ENCODE measurements around the gene GPR183.

GPR183 gene

GRCh38 chr13:99307247-99307646, at the start of gene GPR183:
TSS of gene GPR183 (minus strand) at chr13:99307399. CDS start at chr13:99296145, 11,254 bp downstream.
- DNase-seq (ENCODE audit: extremely low read depth in 1 of 2, low read depth in 1 of 2) = no peak

GRCh38 chr13:99356262-99357091, 49.3 kb upstream of the GPR183 start:
- no peak for DNase-seq (ENCODE audit: extremely low read depth in 1 of 2, low read depth in 1 of 2)

- no peak for DNase-seq (ENCODE audit: extremely low read depth in 1 of 2, low read depth in 1 of 2)
Measured at GRCh38 chr13:99356012-99356261, 48.7 kb upstream of the GPR183 start.

GRCh38 chr13:99355267-99356011, 48.2 kb upstream of the GPR183 start:
- DNase-seq (ENCODE audit: extremely low read depth in 1 of 2, low read depth in 1 of 2) = no peak

- no peak for DNase-seq (ENCODE audit: extremely low read depth in 1 of 2, low read depth in 1 of 2)
Measured at GRCh38 chr13:99354371-99354951, 47.3 kb upstream of the GPR183 start.

GRCh38 chr13:99353836-99354235, 46.6 kb upstream of the GPR183 start:
- DNase-seq (ENCODE audit: extremely low read depth in 1 of 2, low read depth in 1 of 2) = no peak

GRCh38 chr13:99353246-99353600, 46.0 kb upstream of the GPR183 start:
- no peak for DNase-seq (ENCODE audit: extremely low read depth in 1 of 2, low read depth in 1 of 2)

- DNase-seq (ENCODE audit: extremely low read depth in 1 of 2, low read depth in 1 of 2) = no peak
Measured at GRCh38 chr13:99352351-99353245, 45.4 kb upstream of the GPR183 start.

- DNase-seq (ENCODE audit: extremely low read depth in 1 of 2, low read depth in 1 of 2) = no peak
Measured at GRCh38 chr13:99351772-99352171, 44.6 kb upstream of the GPR183 start.

- DNase-seq (ENCODE audit: extremely low read depth in 1 of 2, low read depth in 1 of 2) = no peak
Measured at GRCh38 chr13:99350191-99350590, 43.0 kb upstream of the GPR183 start.

GRCh38 chr13:99347911-99348451, 40.8 kb upstream of the GPR183 start:
- DNase-seq (ENCODE audit: extremely low read depth in 1 of 2, low read depth in 1 of 2) = no peak

GRCh38 chr13:99347335-99347878, 40.2 kb upstream of the GPR183 start:
- DNase-seq (ENCODE audit: extremely low read depth in 1 of 2, low read depth in 1 of 2) = no peak

- no peak for DNase-seq (ENCODE audit: extremely low read depth in 1 of 2, low read depth in 1 of 2)
Measured at GRCh38 chr13:99346335-99347042, 39.3 kb upstream of the GPR183 start.

- no peak for DNase-seq (ENCODE audit: extremely low read depth in 1 of 2, low read depth in 1 of 2)
Measured at GRCh38 chr13:99345345-99345744, 38.1 kb upstream of the GPR183 start.

- no peak for DNase-seq (ENCODE audit: extremely low read depth in 1 of 2, low read depth in 1 of 2)
Measured at GRCh38 chr13:99344610-99345208, 37.5 kb upstream of the GPR183 start.

- DNase-seq (ENCODE audit: extremely low read depth in 1 of 2, low read depth in 1 of 2) = no peak
Measured at GRCh38 chr13:99342723-99343315, 35.6 kb upstream of the GPR183 start.

- no peak for DNase-seq (ENCODE audit: extremely low read depth in 1 of 2, low read depth in 1 of 2)
Measured at GRCh38 chr13:99341969-99342722, 34.9 kb upstream of the GPR183 start.

- DNase-seq (ENCODE audit: extremely low read depth in 1 of 2, low read depth in 1 of 2) = no peak
Measured at GRCh38 chr13:99340638-99341037, 33.4 kb upstream of the GPR183 start.

All from activated CD8-positive, alpha-beta memory T cell treated with anti-CD3 and anti-CD28 coated beads for 1 hour (primary cell).